Hematopoietic multipotent progenitor cell treated with erythropoietin and hydrocortisone succinate and interleukin-3 and kit ligand, for 6 days (in vitro differentiated cells): Measurements from ENCODE around the gene MYCBP.

Source experiments
- DNase-seq: peaks from one replicate; pipeline ENCODE4 v3.0.0-alpha.2; 2015

MYCBP gene

GRCh38 chr1:38819040-38819439 is 54.1 kb downstream of the MYCBP start:
- no peak for DNase-seq

GRCh38 chr1:38818175-38818976 is 54.8 kb downstream of the MYCBP start:
- DNase-seq = peak; percentile 48

GRCh38 chr1:38817267-38818174 is 55.6 kb downstream of the MYCBP start:
- no peak for DNase-seq

GRCh38 chr1:38815903-38816627 is 57.1 kb downstream of the MYCBP start:
- DNase-seq = peak; percentile 98

- peak; percentile 44 for DNase-seq
Observed at GRCh38 chr1:38814984-38815464, 58.1 kb downstream of the MYCBP start.

- DNase-seq = peak; percentile 29
Observed at GRCh38 chr1:38814444-38814983, 58.6 kb downstream of the MYCBP start.

GRCh38 chr1:38812981-38813380 is 60.2 kb downstream of the MYCBP start:
- DNase-seq = no peak
